ENCODE measurements around the gene WWOX.

DNA sequence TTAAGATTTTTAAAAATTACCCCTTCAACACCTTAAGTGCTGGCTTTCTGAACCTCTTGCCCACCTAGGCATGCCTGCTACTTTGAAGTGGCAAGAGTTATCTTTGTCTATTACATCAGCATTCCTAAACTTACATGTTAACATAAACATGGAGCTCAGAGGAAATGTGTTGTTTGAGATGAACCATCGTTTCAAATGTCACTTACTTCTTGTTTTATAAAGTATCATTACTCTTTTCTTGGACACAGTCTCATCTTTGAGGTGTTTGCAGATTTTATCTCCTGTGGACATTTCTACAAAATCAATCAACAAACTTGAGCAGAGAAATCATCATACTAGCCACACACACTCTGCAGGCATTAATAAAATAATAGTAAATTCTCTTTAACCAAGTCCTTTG, 184.9 kb downstream of the WWOX start:
- no peak for TF ChIP-seq POLR2AphosphoS5 (IDR thresholded peaks at IDR 0.05)
- no peak for TF ChIP-seq POLR2A (IDR thresholded peaks at IDR 0.05)
- no peak for TF ChIP-seq EP300 (IDR thresholded peaks at IDR 0.05)
- TF ChIP-seq, protein P1, sequence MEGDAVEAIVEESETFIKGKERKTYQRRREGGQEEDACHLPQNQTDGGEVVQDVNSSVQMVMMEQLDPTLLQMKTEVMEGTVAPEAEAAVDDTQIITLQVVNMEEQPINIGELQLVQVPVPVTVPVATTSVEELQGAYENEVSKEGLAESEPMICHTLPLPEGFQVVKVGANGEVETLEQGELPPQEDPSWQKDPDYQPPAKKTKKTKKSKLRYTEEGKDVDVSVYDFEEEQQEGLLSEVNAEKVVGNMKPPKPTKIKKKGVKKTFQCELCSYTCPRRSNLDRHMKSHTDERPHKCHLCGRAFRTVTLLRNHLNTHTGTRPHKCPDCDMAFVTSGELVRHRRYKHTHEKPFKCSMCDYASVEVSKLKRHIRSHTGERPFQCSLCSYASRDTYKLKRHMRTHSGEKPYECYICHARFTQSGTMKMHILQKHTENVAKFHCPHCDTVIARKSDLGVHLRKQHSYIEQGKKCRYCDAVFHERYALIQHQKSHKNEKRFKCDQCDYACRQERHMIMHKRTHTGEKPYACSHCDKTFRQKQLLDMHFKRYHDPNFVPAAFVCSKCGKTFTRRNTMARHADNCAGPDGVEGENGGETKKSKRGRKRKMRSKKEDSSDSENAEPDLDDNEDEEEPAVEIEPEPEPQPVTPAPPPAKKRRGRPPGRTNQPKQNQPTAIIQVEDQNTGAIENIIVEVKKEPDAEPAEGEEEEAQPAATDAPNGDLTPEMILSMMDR (IDR thresholded peaks at IDR 0.05): no peak

All from gastroesophageal sphincter (tissue), 3 donors.